GM04503 (cell line): ENCODE results near the gene CFAP161.
"Not testable (repeated sequence)": the region's sequence is repeated elsewhere in the genome, so short reads cannot be mapped to it uniquely, and the experiment has no call there.

Experiments used
- DNase-seq: peaks from one replicate; pipeline ENCODE4 v3.0.0-alpha.2; 2012; ENCODE audit warnings: low read depth

The CFAP161 gene

DNA sequence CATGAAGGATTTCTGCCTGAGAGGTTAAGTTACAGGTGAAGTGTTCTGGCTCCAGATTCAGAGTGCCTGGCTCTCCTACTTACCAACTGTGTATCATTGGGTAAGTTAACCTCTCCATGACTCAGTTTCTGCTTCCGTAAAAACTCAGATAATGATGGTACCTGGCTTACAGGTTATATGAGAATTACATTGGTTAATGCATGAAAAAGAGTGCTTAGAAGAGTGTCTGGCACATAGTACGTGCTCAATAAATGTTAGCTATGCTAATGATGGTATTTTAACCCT is 23.8 kb downstream of the CFAP161 start:
- no peak for DNase-seq

DNA sequence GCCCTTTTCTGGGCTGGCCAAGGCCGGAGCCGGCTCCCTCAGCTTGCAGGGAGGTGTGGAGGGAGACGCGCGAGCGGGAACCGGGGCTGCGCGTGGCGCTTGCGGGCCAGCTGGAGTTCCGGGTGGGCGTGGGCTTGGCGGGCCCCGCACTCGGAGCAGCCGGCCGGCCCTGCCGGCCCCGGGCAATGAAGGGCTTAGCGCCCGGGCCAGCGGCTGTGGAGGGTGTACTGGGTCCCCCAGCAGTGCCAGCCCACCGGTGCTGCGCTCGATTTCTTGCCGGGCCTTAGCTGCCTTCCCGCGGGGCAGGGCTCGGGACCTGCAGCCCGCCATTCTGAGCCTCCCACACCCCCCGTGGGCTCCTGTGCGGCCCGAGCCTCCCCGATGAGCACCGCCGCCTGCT is 24.5 kb downstream of the CFAP161 start:
- DNase-seq = not testable (repeated sequence)

DNA sequence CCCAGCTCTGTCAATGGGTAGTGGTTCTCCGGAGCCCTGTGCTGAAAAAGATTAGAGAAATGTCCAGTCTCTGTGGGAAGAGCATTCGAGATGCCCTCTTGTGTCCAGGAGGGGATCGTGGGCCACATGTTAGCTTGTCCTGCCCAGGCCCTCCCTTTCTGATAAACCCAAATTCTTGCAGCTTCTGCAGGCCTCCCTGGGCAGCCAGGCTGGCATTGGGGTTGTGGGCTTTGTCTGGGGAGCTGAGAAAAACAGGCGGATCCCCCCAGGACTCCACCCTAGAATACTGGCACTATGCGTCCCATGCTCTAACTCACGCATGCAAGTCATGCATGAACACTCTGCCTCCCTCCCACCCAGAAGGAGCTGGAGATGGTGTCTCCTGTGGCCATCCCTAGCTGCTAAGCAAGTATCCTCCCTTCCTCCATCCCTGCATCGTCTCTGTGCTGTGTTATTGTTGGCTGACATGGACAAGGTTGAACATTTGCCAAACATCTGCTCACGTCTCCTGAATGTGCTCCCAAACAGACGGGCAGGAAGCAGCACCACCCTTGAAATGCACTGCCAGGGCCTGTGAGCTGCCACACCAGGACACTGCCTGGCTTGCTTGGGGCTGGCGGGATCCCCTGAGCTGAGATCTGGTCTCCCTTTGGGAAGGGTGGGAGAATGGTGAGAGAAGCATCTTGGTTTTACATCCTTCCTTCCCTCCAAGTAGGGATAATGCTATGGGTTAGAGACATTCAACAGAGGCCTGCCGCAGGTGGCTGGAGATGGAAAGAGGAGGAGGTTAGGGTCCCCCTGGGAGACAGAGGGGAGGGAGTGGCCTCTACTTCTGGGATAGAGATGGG is 26.5 kb downstream of the CFAP161 start:
- peak; percentile 53 for DNase-seq

DNA sequence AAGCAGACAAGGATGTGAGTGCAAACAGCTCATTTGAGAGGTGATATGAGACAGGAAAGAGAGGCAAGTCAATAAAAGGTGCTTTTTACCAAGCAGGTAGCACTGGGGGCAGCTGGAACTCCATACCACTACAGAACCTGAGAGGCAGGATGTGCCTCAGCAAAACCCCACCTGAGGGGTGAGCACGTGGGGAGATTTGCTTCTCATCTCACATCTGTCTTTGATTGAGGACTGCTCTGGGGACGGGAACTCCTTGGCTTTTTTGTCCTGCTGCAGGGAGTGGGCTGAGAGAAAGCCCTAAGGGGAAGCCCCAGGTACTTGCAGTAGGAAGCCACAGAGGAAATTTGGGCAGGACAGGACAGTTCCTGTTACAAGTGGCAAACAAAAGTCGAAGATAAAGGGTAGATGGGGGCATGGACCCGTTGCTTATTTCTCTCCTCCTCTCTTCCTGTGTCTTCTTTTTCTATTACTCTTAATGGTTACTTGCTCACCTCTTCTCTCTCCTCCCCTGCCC is 27.1 kb downstream of the CFAP161 start:
- DNase-seq = no peak

DNA sequence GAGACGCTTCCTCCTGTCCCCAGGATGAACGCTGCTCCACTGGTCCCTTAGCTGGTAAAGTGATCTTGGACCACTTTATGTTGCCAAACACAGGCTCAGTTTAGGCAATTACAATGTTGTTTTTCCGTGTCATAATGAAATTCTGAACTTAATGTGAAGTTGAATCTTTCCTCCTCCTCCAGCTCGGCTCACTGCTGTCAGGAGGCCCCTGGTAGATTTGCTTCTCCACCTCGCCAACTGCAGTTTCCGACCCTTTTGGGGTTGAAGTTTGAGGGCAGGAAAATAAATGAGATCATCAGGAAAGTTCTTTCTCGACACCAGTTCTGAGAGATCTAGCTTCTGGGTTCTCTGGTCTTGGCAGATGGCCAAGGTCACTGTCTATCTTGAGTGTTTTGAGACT is 27.8 kb downstream of the CFAP161 start:
- no peak for DNase-seq

DNA sequence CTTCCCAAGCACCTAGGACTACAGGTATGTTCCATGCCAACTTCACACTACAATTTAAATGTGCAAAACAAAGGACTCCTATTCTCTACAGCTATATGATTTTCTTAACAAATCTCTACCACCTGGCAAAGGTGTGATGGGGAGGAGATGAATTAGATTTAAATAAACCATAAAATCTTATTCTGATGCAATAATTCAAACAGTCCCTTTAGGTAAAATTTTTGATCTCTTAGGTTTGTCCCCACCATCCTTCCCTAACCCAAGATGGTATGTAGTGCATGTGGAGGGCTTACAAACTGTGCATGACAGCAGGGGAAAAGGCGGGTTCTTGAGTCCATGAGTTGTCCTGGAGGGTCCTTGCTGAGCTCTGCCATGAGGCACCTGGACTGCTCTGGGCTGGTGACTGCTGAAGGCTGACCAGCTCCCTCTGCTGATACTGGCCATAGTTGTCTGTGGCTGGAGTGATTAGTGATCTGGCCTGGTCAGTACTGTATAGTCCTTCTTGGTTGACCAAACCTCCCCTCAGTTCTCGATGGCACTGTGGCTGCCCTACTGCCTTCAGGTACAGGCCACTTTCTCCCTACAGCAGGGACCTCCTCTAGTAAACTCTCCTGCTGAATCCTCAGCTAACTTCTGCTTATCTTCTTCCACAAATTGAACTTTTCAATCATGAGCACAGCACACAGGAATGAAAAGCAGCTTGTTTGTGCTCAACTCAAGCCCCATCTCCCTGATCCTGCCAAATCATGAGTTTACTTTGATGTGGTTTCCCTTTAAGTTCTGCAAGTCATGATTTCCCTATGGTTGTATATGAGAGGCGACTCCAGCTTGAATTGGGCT is 30.1 kb downstream of the CFAP161 start:
- DNase-seq = peak; percentile 50

GRCh38 chr15:81165535-81165934 is 31.5 kb downstream of the CFAP161 start:
- no peak for DNase-seq

DNA sequence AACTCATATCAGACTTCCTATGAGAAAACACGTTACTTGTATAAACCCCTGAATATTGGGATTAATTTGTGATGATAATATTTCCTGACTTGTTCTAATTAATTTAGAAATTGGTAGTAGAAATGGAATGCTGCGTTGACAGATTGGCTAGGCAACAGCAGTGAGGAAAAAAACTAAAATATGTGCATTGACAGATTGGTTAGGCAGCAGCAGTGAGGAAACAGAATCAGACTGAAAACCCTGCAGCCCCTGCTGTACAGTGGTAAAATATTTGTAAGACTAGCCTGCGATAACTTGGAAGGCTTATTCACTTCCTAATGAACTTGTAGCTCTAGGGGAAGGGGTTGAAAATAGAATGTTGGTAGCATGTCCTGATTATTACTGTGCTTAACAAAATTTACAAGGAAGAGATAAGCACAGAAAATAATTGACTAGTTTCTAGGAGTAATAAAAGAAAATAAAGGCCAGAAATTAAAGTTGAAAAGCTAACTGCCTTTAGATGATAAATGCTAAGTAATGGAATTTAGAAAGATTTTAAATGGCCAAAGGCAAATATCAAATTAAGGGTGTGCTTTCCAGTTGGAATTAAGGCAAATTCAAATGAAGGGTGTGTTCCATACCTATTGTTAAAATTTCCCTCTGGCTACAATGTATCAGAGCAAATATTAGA is 32.7 kb downstream of the CFAP161 start:
- DNase-seq = no peak

- DNase-seq = no peak
Observed at GRCh38 chr15:81168131-81168526, 34.1 kb downstream of the CFAP161 start.

DNA sequence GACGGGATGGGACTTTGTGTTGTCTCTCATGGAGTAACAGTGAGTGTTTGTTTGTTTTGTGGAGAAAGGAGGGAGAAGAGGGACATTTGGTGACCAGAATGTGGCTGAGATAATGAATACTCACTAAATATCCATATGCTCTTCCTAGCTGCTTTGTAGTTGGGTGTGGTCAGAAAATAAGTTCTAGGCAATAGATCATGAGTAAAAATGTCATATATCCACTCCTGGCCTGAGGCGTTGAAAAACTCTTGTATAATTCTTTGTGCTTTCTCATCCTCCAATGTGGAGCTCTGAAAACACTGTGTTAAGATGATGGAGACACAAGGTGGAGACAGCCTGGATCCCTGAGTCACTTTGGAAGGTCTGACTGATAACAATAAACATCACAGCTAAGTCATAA is 34.6 kb downstream of the CFAP161 start:
- no peak for DNase-seq

GRCh38 chr15:81170511-81170910 is 36.4 kb downstream of the CFAP161 start:
- DNase-seq = no peak

- no peak for DNase-seq
Observed at GRCh38 chr15:81171286-81171685, 37.2 kb downstream of the CFAP161 start.

DNA sequence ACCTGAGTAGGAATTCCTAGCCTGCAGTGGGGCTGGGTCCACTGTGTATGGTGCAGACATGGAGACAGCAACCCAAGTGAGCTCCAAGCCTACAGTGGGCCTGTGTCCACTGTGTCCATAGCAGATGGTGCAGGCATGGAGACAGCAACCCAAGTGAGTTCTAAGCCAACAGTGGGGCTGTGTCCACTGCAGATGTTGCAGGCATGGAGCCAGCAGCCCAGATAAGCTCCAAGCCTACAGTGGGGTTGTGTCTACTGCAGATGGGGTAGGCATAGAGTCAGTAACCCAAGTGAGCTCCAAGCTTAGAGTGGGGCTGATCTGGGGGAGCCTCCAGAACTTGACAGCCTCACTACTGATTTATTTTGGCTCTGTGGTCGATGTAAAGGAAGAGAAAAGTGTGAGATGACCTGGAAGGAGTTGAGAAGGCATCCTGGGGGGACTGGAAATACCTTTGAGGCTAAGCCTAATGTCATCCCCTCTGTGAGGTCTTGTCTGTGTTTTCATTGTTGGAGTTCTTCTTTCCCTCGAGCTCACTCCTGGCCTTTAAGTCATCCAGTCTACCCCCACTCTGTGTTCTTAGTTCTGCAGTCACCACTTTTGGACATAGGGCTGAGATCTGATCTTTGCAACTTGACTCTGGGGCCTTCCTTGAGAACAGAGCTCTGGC is 40.2 kb downstream of the CFAP161 start:
- DNase-seq = no peak

DNA sequence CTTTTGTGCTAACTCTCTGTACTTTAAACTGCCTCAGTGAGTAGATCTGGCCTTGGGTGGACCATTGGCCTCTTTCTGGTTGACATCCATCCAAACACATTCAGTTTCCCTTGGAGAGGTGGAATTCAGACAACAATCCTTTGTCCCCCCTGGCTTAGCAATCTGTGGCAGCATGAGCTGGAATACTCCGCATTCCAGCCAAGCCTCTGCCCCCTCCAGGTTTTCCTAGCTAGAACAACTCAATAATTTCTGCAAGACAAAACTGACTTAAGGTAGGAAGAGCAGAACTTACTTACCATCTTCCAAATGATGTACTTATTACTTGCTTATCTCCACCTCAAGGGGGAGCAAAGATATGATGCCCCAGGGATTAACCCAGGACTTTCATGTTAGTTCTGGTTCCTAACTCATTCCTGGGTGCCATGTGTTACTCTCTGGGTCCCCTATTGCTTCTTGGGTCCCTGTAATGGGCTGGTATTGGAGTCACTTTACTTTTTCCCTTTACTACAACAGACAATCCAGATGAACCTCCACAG is 40.8 kb downstream of the CFAP161 start:
- no peak for DNase-seq

DNA sequence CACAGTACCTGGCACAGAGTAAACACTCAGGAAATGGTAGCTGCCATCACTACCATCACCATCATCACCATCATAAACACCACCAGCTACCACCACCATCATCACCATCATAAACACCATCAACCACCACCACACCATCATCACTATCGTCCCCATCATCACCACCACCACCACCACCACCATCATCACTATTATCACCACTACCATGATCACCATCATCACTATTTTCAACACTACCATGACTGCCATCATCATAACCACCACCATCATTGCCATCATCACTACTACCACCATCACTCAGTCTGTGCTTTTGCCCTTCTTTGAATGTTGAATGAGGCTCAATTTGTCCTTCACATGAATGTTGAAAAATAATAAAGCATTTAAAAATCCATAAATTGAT is 41.4 kb downstream of the CFAP161 start:
- no peak for DNase-seq

- DNase-seq = no peak
Observed at GRCh38 chr15:81176291-81176893, 42.3 kb downstream of the CFAP161 start.

GRCh38 chr15:81178365-81178764 is 44.3 kb downstream of the CFAP161 start:
- DNase-seq = no peak

DNA sequence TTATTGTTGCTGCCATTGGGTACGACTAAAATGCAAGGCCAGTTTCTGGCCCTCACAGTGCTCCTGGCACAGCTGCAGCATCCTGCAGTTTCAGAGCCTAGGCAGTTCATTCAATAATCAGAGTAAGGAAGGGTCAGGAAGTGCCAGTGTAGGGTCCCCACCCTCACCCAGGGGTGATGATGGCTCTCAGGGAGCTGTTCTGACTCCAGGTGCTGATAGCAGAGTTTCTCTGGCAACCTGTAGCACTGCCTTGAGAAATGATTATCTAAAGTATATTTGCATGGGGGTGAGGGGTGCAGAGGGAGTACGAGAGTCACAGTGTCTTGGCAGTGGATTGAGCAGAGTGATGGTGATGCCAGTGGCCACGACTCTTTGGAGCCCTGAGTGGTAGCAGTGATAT is 47.1 kb downstream of the CFAP161 start:
- no peak for DNase-seq

- no peak for DNase-seq
Observed at GRCh38 chr15:81182031-81182755, 48.1 kb downstream of the CFAP161 start.

DNA sequence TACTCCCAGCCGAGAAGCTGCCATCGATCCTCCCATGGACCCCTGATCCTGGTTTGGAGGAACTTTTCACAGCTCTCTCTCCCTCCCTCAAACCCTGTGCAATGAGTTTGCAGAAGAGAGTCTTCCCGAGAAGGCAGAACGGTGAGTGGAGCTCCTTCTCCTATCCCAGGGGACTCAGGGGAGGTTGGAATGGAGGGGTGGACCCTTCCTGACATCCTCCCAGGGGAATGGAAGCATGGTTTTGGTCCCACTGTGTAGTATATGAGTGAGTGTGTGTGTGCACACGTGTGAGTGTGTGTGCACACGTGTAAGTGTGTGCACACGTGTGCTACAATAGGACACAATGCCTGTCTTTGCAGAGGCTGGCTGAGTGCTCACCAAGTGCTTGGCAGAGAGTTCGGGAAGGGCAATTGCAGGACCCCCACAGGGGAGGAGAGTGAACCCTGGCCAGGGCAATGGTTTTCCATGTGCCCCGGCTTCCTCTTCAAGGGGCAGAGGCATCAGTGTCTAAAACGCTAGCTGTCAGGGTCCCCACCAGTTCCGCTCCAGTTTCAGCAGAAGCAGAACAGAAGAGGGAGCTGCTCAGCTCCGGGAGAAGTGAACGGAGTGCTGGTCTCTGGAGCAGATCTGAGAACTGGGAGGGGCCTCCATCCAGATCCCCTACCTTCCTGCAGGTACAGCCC is 48.8 kb downstream of the CFAP161 start:
- DNase-seq = no peak
